OCI-LY1 (cell line): ENCODE measurements around the gene CD79B.

Experiments used
- H2AFZ ChIP-seq: fragments of 200-600 bp; sonication (generic), shearing (Covaris generic); 2 replicates; pipeline ENCODE4 v1.6.0; 2014; ENCODE audit warnings: antibody characterized with exemption, mild to moderate bottlenecking, low read length
- H3F3A ChIP-seq: fragments of 200-600 bp; sonication (generic), shearing (Covaris generic); 2 replicates; pipeline ENCODE4 v1.6.0; 2014; ENCODE audit warnings: mild to moderate bottlenecking, antibody characterized with exemption, low read length, moderate library complexity; ENCODE audit not compliant: insufficient read depth
- H3K27ac ChIP-seq: fragments of 200-600 bp; sonication (generic); 2 replicates; pipeline ENCODE4 v1.5.1; 2014; ENCODE audit warnings: low read length, mixed run types, mild to moderate bottlenecking, low read depth; ENCODE audit not compliant: poor library complexity, severe bottlenecking
- H3K27me3 ChIP-seq: fragments of 200-600 bp; sonication (generic); 2 replicates; pipeline ENCODE4 v1.6.0; 2014; ENCODE audit warnings: antibody characterized with exemption, mild to moderate bottlenecking, low read length, moderate library complexity; ENCODE audit not compliant: insufficient read depth
- H3K36me3 ChIP-seq: fragments of 200-600 bp; sonication (generic); 2 replicates; pipeline ENCODE4 v1.6.1; 2014; ENCODE audit warnings: mild to moderate bottlenecking, antibody characterized with exemption, low read length, moderate library complexity, mixed read lengths; ENCODE audit not compliant: insufficient read depth
- H3K4me1 ChIP-seq: fragments of 200-600 bp; sonication (generic); 2 replicates; pipeline ENCODE4 v1.5.1; 2014; ENCODE audit warnings: mild to moderate bottlenecking, low read length, moderate library complexity; ENCODE audit not compliant: insufficient read depth, severe bottlenecking
- H3K4me2 ChIP-seq: fragments of 200-600 bp; sonication (generic), shearing (Covaris generic); 2 replicates; pipeline ENCODE4 v1.6.1; 2014; ENCODE audit warnings: low read length
- H3K4me3 ChIP-seq: fragments of 200-600 bp; sonication (generic); 2 replicates; pipeline ENCODE4 v1.5.1; 2014; ENCODE audit warnings: low read length, low read depth, mild to moderate bottlenecking, mixed read lengths; ENCODE audit not compliant: poor library complexity, severe bottlenecking
- H3K79me2 ChIP-seq: fragments of 200-600 bp; shearing (Covaris generic); 2 replicates; pipeline ENCODE4 v1.6.1; 2016; ENCODE audit warnings: mixed run types, low read length, mixed read lengths; ENCODE audit not compliant: insufficient read depth
- H3K9ac ChIP-seq: fragments of 200-600 bp; sonication (generic), shearing (Covaris generic); 2 replicates; pipeline ENCODE4 v1.6.1; 2014; ENCODE audit warnings: mild to moderate bottlenecking, low read length, mixed read lengths
- H3K9me2 ChIP-seq: fragments of 200-600 bp; sonication (generic), shearing (Covaris generic); 2 replicates; pipeline ENCODE4 v1.6.1; 2014; ENCODE audit warnings: low read depth, mild to moderate bottlenecking, low read length, mixed read lengths
- H3K9me3 ChIP-seq: fragments of 200-600 bp; shearing (Covaris generic); 2 replicates; pipeline ENCODE4 v1.6.1; 2014; ENCODE audit warnings: low read length, mixed read lengths
- H4K20me1 ChIP-seq: fragments of 200-600 bp; sonication (generic), shearing (Covaris generic); 2 replicates; pipeline ENCODE4 v1.6.0; 2016; ENCODE audit warnings: mild to moderate bottlenecking, low read length; ENCODE audit not compliant: insufficient read depth
- EZH2 ChIP-seq: fragments of 200-600 bp; sonication (generic), shearing (Covaris generic); IDR thresholded peaks from 2 replicates; pipeline ENCODE4 v1.8.0; 2017; ENCODE audit warnings: borderline replicate concordance, mixed run types, mild to moderate bottlenecking, antibody characterized with exemption, low read length, moderate library complexity, mixed read lengths
- TF ChIP-seq, protein P1 (sequence below): fragments of 200-600 bp; sonication (generic), shearing (Covaris generic); IDR thresholded peaks from 2 replicates; pipeline ENCODE4 v1.5.1; 2017; ENCODE audit warnings: mild to moderate bottlenecking, antibody characterized with exemption, low read length, moderate library complexity, mixed read lengths

The CD79B gene

DNA sequence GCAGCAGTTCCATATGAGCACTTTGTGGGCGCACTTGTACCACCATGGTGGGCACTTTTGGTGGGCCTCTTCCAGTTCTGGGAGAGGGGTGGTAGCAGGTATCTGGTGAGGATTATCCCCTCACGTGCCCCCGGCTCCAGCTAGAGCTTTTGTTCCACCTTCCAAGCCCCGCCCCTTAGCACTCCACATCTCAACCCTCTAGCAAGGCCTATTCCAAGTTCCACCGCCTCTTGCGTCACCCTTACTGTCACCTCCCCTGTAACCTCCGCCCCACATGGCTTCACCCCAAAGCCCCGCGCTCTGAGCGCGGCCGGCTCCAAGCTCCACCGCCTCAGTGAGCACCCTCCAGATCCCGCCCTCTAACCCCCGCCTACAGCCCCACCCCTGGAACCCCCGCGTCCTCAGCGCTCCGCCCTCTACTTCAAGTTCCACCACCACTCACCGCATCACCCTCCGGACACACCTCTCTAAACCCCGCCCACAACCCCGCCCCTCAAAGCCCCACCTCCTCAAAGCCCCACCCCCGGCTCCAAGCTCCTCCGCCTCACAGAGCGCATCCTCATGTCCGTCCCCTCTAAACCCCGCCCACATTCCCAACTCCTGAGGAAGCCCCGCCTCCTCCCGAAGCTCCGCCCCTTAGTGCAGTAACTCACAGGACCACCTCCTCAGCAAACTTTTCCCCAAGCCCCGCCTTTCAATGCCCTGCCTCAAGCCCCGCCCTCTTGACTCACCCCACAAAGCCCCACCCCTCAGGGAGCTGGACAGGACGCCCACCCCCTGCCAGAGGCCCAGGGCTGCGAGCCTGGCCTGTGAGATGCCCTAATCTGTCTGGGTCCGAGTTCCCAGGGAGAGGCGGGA, 29.5 kb upstream of the CD79B start:
- H3K36me3 ChIP-seq: no peaks in the 10 kb centered on the region
- peak overlapping the region; percentile 92 for H3K4me2 ChIP-seq
- H3K79me2 ChIP-seq: no peaks in the 10 kb centered on the region
- H4K20me1 ChIP-seq: no peaks in the 10 kb centered on the region
- peak overlapping the region; percentile 66 for H3K4me3 ChIP-seq
- no peaks in the 10 kb centered on the region for H3K9me2 ChIP-seq
- H3K9ac ChIP-seq: peak overlapping the region; percentile 63
- peaks cover 16% of the 10 kb centered on the region for H3K4me1 ChIP-seq
- no peaks in the 10 kb centered on the region for H3F3A ChIP-seq
- H2AFZ ChIP-seq: no peak overlapping the region
- H3K27ac ChIP-seq: no peak overlapping the region
- no peaks in the 10 kb centered on the region for H3K9me3 ChIP-seq
- H3K27me3 ChIP-seq: no peaks in the 10 kb centered on the region
- TF ChIP-seq EZH2: no peak
- TF ChIP-seq, protein P1, sequence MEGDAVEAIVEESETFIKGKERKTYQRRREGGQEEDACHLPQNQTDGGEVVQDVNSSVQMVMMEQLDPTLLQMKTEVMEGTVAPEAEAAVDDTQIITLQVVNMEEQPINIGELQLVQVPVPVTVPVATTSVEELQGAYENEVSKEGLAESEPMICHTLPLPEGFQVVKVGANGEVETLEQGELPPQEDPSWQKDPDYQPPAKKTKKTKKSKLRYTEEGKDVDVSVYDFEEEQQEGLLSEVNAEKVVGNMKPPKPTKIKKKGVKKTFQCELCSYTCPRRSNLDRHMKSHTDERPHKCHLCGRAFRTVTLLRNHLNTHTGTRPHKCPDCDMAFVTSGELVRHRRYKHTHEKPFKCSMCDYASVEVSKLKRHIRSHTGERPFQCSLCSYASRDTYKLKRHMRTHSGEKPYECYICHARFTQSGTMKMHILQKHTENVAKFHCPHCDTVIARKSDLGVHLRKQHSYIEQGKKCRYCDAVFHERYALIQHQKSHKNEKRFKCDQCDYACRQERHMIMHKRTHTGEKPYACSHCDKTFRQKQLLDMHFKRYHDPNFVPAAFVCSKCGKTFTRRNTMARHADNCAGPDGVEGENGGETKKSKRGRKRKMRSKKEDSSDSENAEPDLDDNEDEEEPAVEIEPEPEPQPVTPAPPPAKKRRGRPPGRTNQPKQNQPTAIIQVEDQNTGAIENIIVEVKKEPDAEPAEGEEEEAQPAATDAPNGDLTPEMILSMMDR: no peak

DNA sequence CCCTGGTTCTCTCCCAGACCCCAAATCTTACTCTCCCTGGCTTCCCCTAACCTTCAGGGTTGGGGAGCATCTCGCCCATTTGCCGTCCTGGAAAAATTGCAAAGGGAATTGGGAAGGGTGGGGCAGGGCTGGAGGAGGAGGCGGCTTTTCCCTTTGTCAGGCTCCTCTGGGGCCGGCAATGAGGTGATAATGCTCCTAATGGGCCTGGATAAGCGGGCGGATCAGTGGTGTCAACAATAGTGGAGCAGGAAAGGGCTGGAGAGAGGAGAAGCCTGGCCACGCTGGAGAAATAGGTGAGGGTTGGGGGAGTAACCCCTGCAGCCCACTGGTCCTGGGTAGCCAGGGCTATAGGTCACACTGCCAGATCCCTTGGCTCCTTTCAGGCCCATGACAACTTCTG, 28.3 kb upstream of the CD79B start:
- Histone ChIP-seq H3K9me2 (no peaks in the 10 kb centered on the region), H3K27ac (no peak overlapping the region), H2AFZ (no peak overlapping the region), H3F3A (no peaks in the 10 kb centered on the region), H3K4me1 (peaks cover 17% of the 10 kb centered on the region), H3K36me3 (no peaks in the 10 kb centered on the region), H3K4me3 (peak overlapping the region; percentile 66), H3K27me3 (no peaks in the 10 kb centered on the region), H3K4me2 (peak overlapping the region; percentile 92), H4K20me1 (no peaks in the 10 kb centered on the region), H3K79me2 (no peaks in the 10 kb centered on the region), H3K9me3 (no peaks in the 10 kb centered on the region), H3K9ac (peak overlapping the region; percentile 63; the same call in 1 of the 2 replicates)
- no peak for TF ChIP-seq EZH2
- TF ChIP-seq, protein P1: no peak

DNA sequence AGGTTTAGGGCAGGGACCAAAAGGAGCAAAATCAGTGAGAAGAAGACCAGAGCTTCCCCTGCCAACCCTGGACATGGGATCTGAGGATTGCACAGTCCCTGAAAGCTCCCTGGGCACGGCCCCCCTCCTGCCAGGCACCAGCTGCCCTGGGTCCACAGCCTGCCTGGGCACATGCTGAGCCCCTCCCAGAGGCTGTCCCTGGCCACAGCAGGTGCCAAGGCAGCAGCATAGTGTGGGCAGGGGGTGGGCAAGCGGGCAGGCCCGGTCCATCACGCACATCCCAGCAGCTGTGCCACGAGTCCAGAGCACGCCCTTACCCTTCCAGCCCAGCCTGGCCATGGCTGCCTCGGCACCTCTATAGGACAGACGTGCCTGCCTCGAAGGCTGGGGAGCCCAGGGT, 27.9 kb upstream of the CD79B start:
- no peak overlapping the region for H2AFZ ChIP-seq
- no peaks in the 10 kb centered on the region for H3K27me3 ChIP-seq
- no peaks in the 10 kb centered on the region for H3K9me3 ChIP-seq
- H3K9ac ChIP-seq: no peak overlapping the region
- no peaks in the 10 kb centered on the region for H3F3A ChIP-seq
- peak overlapping the region; percentile 92; the same call in 1 of the 2 replicates for H3K4me2 ChIP-seq
- H3K36me3 ChIP-seq: no peaks in the 10 kb centered on the region
- peak overlapping the region; percentile 66 for H3K4me3 ChIP-seq
- no peaks in the 10 kb centered on the region for H3K9me2 ChIP-seq
- TF ChIP-seq EZH2: no peak
- TF ChIP-seq, protein P1: no peak
- H3K4me1 ChIP-seq: peaks cover 21% of the 10 kb centered on the region
- H3K27ac ChIP-seq: no peak overlapping the region
- H4K20me1 ChIP-seq: no peaks in the 10 kb centered on the region
- no peaks in the 10 kb centered on the region for H3K79me2 ChIP-seq
